Measurements from ENCODE around the gene PRAC2.

DNA sequence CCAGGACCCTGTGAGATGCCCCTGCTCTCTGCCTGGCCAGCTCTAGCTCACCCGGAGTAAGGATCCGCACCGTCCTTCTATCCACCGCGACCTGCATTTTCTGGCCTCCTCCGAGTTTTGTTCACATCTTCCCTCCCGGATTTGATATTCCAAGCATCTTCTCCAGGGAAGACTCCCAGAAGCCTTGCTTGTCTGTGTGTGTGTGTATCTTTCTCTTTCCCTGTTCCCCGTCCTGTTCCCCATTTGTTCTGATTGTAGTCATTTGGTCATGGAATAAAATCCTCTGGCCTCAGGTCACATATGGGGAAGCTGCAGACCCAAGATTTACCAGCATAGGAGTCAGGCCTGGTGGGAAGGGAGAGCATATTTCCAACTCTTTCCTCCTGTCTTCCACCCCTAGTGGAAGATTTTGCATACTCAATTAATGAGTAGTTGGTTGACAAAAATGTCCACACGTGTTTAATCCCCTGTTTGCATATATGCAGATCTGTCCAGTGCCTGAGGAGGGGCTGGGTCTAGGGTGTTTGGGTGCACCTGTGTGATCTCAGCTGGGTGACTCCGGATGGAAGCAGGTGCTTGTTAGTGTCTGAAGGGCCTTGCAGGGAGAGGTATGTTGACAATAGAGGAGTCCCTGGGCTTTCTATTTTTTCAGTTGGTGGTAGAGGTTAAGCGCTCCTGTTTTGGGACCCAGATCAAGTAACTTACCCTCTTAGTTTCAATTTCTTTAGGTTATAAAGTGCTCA, 2.5 kb upstream of the PRAC2 start:
- TF ChIP-seq POLR2A (IDR thresholded peaks at IDR 0.05; ENCODE audit: low read depth, low read length) = no peak
- no peak for TF ChIP-seq POLR2AphosphoS5 (IDR thresholded peaks at IDR 0.05; ENCODE audit: low read depth, low read length)
- TF ChIP-seq SPI1 (IDR thresholded peaks at IDR 0.05; ENCODE audit: low read depth, low read length) = no peak

Data from GM12891 (cell line).